Peyer's patch (tissue), 4 donors: ENCODE results near the gene NRG3.

Source experiments
- CTCF ChIP-seq, 6 experiments: fragments of 450-650 bp in 4 of 6; fragments of 200-600 bp in 2 of 6; sonication (generic) in 1 of 6; IDR thresholded peaks; one replicate each; pipeline ENCODE4 v1.5.1; 2017 to 2019; ENCODE audit warnings: antibody characterized with exemption in 6 of 6, mild to moderate bottlenecking in 3 of 6, moderate library complexity in 1 of 6
- POLR2A ChIP-seq, 2 donors: fragments of 450-650 bp; IDR thresholded peaks; one replicate each; pipeline ENCODE4 v1.5.1; 2017; ENCODE audit warnings: antibody characterized with exemption in 2 of 2, mild to moderate bottlenecking in 2 of 2, moderate library complexity in 2 of 2

GRCh38 chr10:82536668-82537067, 661.7 kb downstream of the NRG3 start:
- TF ChIP-seq POLR2A (IDR thresholded peaks at IDR 0.05) (no peak), CTCF (IDR thresholded peaks at IDR 0.05) (no peak)
